Neural progenitor cell (in vitro differentiated cells): ENCODE measurements around the gene GATD1.

Experiments
- CTCF ChIP-seq: fragments of 200-600 bp; sonication (generic); IDR thresholded peaks from 2 replicates; pipeline ENCODE4 v1.5.1; 2017; ENCODE audit warnings: antibody characterized with exemption, mild to moderate bottlenecking
- EZH2phosphoT487 ChIP-seq: fragments of 200-600 bp; sonication (generic); IDR thresholded peaks from 2 replicates; pipeline ENCODE4 v1.6.1; 2017; ENCODE audit warnings: antibody characterized with exemption

GRCh38 chr11:824942-825341 is 47.7 kb upstream of the GATD1 start:
- TF ChIP-seq EZH2phosphoT487 (no peak), CTCF (no peak)
